ENCODE measurements around the gene ANKS1B. TPM values are rescaled to one million over a fixed set of nuclear protein-coding genes. Genes with fewer than 3 reads are reported as not detected.

The ANKS1B gene
- total RNA-seq, 1 donor from 2014 or later = 0.46 TPM

DNA sequence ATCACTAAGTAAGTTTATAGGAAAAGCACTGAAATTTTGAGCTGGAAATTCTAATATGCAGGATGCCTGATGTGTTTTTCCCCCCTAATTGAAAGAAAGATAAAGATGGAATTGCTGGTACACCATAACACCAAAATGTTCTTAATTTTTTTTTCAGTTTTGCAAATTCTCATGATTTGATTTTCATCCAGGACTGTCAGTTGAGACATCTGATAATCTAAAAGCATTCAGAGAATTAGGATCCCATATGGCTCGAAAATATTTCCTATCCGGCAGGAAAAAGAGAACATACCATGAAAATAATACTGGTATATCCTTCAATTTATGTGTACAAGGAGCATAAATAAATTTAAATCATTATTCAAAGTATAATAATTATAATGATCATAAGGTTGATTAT, 887.6 kb downstream of the ANKS1B start:
- no peak for DNase-seq (ENCODE audit: low read depth)
- no peak for TF ChIP-seq CTCF (conservative IDR thresholded peaks at IDR 0.05; ENCODE audit: low read depth, low read length)
- no peak overlapping the region for H3K4me3 ChIP-seq (ENCODE audit: low read depth, low read length)

GRCh38 chr12:99093166-99093565, 891.6 kb downstream of the ANKS1B start:
- no peak overlapping the region for H3K4me3 ChIP-seq (ENCODE audit: low read depth, low read length)
- no peak for DNase-seq (ENCODE audit: low read depth)

DNA sequence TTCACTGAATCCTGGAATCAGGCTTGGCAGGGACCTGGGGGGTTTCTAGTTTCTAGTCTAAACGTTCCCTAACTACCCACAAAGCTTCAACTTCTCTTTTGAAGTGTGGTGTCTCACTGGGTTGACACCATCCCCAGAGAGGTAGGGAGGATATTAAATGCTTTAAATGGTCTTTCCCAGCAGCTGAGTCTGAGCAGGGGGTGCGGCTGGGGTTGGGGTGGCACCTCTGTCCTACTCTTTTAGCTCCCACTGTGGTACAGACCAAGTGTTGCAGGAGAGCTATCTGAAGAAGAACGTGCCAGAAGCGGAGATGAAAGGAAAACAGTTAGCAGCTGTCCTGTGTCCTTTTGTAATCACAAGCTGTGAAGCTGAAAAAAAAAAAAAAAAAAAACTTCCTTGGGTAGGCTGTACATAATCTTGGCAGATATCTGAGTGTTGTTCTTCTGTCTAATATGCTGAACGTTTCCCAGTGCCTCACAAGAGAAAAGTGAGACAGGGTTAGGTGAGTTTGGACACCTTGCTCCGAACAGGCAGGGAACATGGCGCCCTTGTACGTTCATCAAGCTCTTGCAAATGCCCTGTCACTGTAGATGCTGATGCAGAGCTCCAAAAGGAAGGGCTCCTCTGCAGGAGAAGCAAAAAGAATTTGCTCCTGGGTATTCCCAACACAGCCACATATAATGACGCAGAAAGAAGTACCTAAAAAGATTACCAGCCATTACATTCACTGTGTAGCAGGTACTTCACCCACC, 892.5 kb downstream of the ANKS1B start:
- no peak for TF ChIP-seq CTCF (conservative IDR thresholded peaks at IDR 0.05; ENCODE audit: low read depth, low read length)
- no peak for DNase-seq (ENCODE audit: low read depth)
- no peak overlapping the region for H3K4me3 ChIP-seq (ENCODE audit: low read depth, low read length)

More at GRCh38 chr12:99093166-99093565, 891.6 kb downstream of the ANKS1B start:
- TF ChIP-seq CTCF (conservative IDR thresholded peaks at IDR 0.05; ENCODE audit: low read depth, low read length) = no peak

- peak; percentile 32 for DNase-seq (ENCODE audit: low read depth)
- TF ChIP-seq CTCF (conservative IDR thresholded peaks at IDR 0.05; ENCODE audit: low read depth, low read length) = no peak
- H3K4me3 ChIP-seq (ENCODE audit: low read depth, low read length) = no peak overlapping the region
Observed at GRCh38 chr12:99087278-99087677, 897.5 kb downstream of the ANKS1B start.

DNA sequence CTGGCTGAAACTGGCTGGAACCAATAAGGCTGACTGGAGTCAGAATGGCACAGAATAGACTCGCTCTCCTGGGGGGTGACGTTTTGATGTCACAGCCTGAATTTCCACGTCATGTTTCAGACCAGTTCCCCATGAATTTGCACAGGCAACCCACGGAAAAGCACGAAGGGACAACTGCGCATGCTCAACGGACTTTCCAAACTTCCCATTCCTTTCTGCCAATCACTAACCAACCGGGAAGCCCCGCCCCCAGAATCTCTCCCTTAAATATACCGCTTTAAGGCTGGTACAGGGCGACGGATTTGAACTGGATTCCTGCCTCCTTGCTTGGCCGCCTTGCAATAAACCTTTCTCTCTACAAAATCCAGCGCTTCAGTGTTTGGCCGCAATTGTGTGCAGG, 904.9 kb downstream of the ANKS1B start:
- no peak overlapping the region for H3K4me3 ChIP-seq (ENCODE audit: low read depth, low read length)
- no peak for TF ChIP-seq CTCF (conservative IDR thresholded peaks at IDR 0.05; ENCODE audit: low read depth, low read length)
- DNase-seq (ENCODE audit: low read depth) = no peak

DNA sequence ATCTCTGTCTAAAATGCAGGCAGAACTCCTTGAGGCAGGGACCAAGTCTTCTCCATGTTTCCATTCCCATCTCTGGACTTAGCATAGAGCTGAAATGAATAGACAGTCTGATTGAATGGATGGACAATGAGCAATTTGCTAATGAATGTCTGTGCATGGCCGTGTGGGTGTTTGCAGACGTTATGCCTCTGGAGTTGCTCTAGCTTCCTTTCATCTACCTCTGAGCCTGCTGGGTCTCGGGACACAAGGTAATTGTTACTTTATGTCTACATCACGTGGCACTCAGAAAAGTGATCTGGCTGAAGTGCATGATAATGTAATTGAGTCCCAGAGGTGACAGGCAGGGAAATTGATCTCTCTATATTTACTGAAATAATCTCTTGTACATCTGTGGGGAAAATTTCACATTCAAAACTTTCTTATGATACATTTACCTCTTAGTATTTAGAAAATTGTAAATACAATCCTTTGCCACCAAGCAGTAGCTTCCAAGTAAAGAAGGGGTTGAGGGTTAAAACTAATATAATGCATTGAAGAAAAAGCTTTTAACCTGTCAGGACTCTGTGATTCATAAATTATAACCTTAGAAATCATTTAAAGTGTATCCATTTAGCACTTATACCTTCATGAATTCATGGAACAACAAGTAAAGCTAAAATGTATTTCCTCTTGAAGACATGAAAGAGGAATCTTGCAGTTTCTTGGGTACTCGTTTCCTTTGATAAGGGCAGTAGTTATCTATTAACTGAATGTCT, 915.6 kb downstream of the ANKS1B start:
- DNase-seq (ENCODE audit: low read depth) = no peak
- TF ChIP-seq CTCF (conservative IDR thresholded peaks at IDR 0.05; ENCODE audit: low read depth, low read length) = no peak
- H3K4me3 ChIP-seq (ENCODE audit: low read depth, low read length) = no peak overlapping the region
